GM12892 (cell line): ENCODE measurements around the gene ZNRF1.

Experiments
- POLR2A ChIP-seq: IDR thresholded peaks from 2 replicates; pipeline ENCODE4 v1.6.1; 2011; ENCODE audit warnings: low read depth, low read length, control low read depth
- POLR2AphosphoS5 ChIP-seq: IDR thresholded peaks from 2 replicates; pipeline ENCODE4 v1.6.1; 2011; ENCODE audit warnings: low read depth, low read length, control low read depth
- TAF1 ChIP-seq: IDR thresholded peaks from 2 replicates; pipeline ENCODE4 v1.6.1; 2011; ENCODE audit warnings: low read depth, mild to moderate bottlenecking, control low read depth, low read length, borderline replicate concordance

DNA sequence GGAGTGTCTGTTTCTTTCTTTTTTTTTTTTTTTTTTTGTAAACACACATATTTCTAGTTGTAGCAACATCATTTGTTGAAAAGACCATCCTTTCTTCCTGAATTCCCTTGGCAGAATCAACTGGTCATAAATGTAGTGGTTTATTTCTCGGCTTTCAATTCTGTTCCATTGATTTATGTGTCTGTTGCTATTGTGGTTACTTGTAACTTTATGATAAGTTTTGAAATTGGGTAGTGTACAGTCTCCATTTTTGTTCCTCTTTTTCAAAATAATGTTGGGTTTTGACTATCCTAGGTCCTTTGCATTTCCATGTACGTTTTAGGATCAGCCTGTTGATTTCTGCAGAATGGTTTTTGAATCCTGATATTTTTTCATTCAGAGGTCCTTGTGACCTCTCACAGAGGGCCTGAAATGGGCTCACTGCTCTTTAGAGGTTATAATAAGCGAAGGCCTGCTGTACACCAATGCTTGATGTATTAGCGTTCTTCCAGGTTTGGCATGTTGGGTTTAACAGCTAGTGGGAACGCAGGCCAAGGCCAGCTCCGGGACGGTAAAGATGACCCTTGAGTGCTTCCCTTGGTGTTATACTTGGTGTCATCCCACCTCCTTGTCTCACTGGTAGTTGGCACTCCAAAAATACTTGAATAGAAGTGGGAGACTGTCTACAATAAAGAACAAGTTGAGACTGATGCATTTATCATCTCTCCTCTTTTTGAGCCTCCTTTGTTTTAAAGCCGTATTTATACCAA lies 43.8 kb downstream of the ZNRF1 start:
- no peak for TF ChIP-seq POLR2A
- TF ChIP-seq POLR2AphosphoS5, result no peak
- no peak for TF ChIP-seq TAF1
